IPS-18a (cell line): ENCODE measurements around the gene SEMA3A.

ENCODE experiments used
- H3K27ac ChIP-seq: one replicate; pipeline ENCODE4 v1.5.1; 2013; ENCODE audit warnings: low read length
- H3K27me3 ChIP-seq: one replicate; pipeline ENCODE4 v1.6.1; 2013; ENCODE audit warnings: mild to moderate bottlenecking, low read length; ENCODE audit not compliant: control insufficient read depth, insufficient read depth
- H3K36me3 ChIP-seq: one replicate; pipeline ENCODE4 v1.6.1; 2013; ENCODE audit warnings: low read depth, low read length; ENCODE audit not compliant: control insufficient read depth
- H3K4me1 ChIP-seq: one replicate; pipeline ENCODE4 v1.6.1; 2013; ENCODE audit warnings: low read depth, low read length; ENCODE audit not compliant: control insufficient read depth
- H3K4me3 ChIP-seq: one replicate; pipeline ENCODE4 v1.5.1; 2013; ENCODE audit warnings: low read length
- H3K9ac ChIP-seq: one replicate; pipeline ENCODE4 v1.6.1; 2013; ENCODE audit warnings: mild to moderate bottlenecking, low read length, moderate library complexity
- H3K9me3 ChIP-seq: one replicate; pipeline ENCODE4 v1.6.1; 2013; ENCODE audit warnings: low read depth, low read length; ENCODE audit not compliant: control insufficient read depth

Gene SEMA3A

GRCh38 chr7:84195295-84196060 is 889 bp upstream of the SEMA3A start:
- Histone ChIP-seq H3K27ac (no peak overlapping the region), H3K4me3 (peak overlapping the region; percentile 96)

GRCh38 chr7:84193747-84194146 is 842 bp downstream of the SEMA3A start:
- H3K9ac ChIP-seq, result peak overlapping the region; percentile 74
- no peaks in the 10 kb centered on the region for H3K9me3 ChIP-seq
- no peaks in the 10 kb centered on the region for H3K36me3 ChIP-seq
- H3K4me3 ChIP-seq, result peak overlapping the region; percentile 96
- no peak overlapping the region for H3K27ac ChIP-seq
- peaks cover 54% of the 10 kb centered on the region for H3K4me1 ChIP-seq
- no peaks in the 10 kb centered on the region for H3K27me3 ChIP-seq

More at GRCh38 chr7:84195295-84196060, 889 bp upstream of the SEMA3A start:
- no peaks in the 10 kb centered on the region for H3K27me3 ChIP-seq
- H3K9me3 ChIP-seq, result no peaks in the 10 kb centered on the region
- no peaks in the 10 kb centered on the region for H3K36me3 ChIP-seq
- H3K9ac ChIP-seq, result peak overlapping the region; percentile 74
- H3K4me1 ChIP-seq, result peaks cover 57% of the 10 kb centered on the region

GRCh38 chr7:84191842-84192241 is 2.7 kb downstream of the SEMA3A start:
- H3K27ac ChIP-seq, result no peak overlapping the region
- peak overlapping the region; percentile 74 for H3K9ac ChIP-seq
- no peaks in the 10 kb centered on the region for H3K36me3 ChIP-seq
- no peaks in the 10 kb centered on the region for H3K9me3 ChIP-seq
- H3K4me3 ChIP-seq, result peak overlapping the region; percentile 96
- peaks cover 60% of the 10 kb centered on the region for H3K4me1 ChIP-seq
- H3K27me3 ChIP-seq, result no peaks in the 10 kb centered on the region

GRCh38 chr7:84191261-84191660 is 3.3 kb downstream of the SEMA3A start:
- no peak overlapping the region for H3K9ac ChIP-seq
- no peak overlapping the region for H3K27ac ChIP-seq
- no peaks in the 10 kb centered on the region for H3K9me3 ChIP-seq
- peaks cover 54% of the 10 kb centered on the region for H3K4me1 ChIP-seq
- H3K4me3 ChIP-seq, result peak overlapping the region; percentile 96
- H3K36me3 ChIP-seq, result no peaks in the 10 kb centered on the region
- no peaks in the 10 kb centered on the region for H3K27me3 ChIP-seq

GRCh38 chr7:84190016-84190705 is 4.4 kb downstream of the SEMA3A start:
- H3K9me3 ChIP-seq, result no peaks in the 10 kb centered on the region
- H3K9ac ChIP-seq, result no peak overlapping the region
- peak overlapping the region; percentile 21 for H3K27ac ChIP-seq
- H3K4me3 ChIP-seq, result peak overlapping the region; percentile 31
- no peaks in the 10 kb centered on the region for H3K36me3 ChIP-seq
- no peaks in the 10 kb centered on the region for H3K27me3 ChIP-seq
- peaks cover 43% of the 10 kb centered on the region for H3K4me1 ChIP-seq

GRCh38 chr7:84188786-84189405 is 5.7 kb downstream of the SEMA3A start:
- Histone ChIP-seq H3K36me3 (no peaks in the 10 kb centered on the region), H3K9me3 (no peaks in the 10 kb centered on the region), H3K4me3 (no peak overlapping the region), H3K27me3 (no peaks in the 10 kb centered on the region), H3K9ac (no peak overlapping the region), H3K4me1 (peaks cover 41% of the 10 kb centered on the region), H3K27ac (no peak overlapping the region)

GRCh38 chr7:84187813-84188510 is 6.6 kb downstream of the SEMA3A start:
- Histone ChIP-seq H3K27me3 (no peaks in the 10 kb centered on the region), H3K9ac (no peak overlapping the region), H3K4me3 (no peak overlapping the region), H3K9me3 (no peaks in the 10 kb centered on the region), H3K36me3 (no peaks in the 10 kb centered on the region), H3K27ac (no peak overlapping the region), H3K4me1 (peaks cover 41% of the 10 kb centered on the region)

GRCh38 chr7:84187087-84187805 is 7.3 kb downstream of the SEMA3A start:
- H3K27me3 ChIP-seq, result no peaks in the 10 kb centered on the region
- no peak overlapping the region for H3K27ac ChIP-seq

GRCh38 chr7:84183741-84184140 is 10.8 kb downstream of the SEMA3A start:
- no peak overlapping the region for H3K27ac ChIP-seq
- no peaks in the 10 kb centered on the region for H3K36me3 ChIP-seq
- H3K9ac ChIP-seq, result no peak overlapping the region
- H3K9me3 ChIP-seq, result no peaks in the 10 kb centered on the region
- H3K27me3 ChIP-seq, result no peaks in the 10 kb centered on the region
- H3K4me3 ChIP-seq, result no peak overlapping the region
- H3K4me1 ChIP-seq, result peaks cover 10% of the 10 kb centered on the region

More at GRCh38 chr7:84187087-84187805, 7.3 kb downstream of the SEMA3A start:
- Histone ChIP-seq H3K4me3 (no peak overlapping the region), H3K36me3 (no peaks in the 10 kb centered on the region), H3K9ac (no peak overlapping the region), H3K4me1 (peaks cover 39% of the 10 kb centered on the region), H3K9me3 (no peaks in the 10 kb centered on the region)

GRCh38 chr7:84182301-84182700 is 12.3 kb downstream of the SEMA3A start:
- H3K4me3 ChIP-seq, result no peak overlapping the region
- no peak overlapping the region for H3K27ac ChIP-seq
- H3K4me1 ChIP-seq, result no peaks in the 10 kb centered on the region
- no peaks in the 10 kb centered on the region for H3K9me3 ChIP-seq
- H3K27me3 ChIP-seq, result no peaks in the 10 kb centered on the region
- H3K36me3 ChIP-seq, result no peaks in the 10 kb centered on the region
- H3K9ac ChIP-seq, result no peak overlapping the region

GRCh38 chr7:84181628-84182027 is 13.0 kb downstream of the SEMA3A start:
- Histone ChIP-seq H3K4me3 (no peak overlapping the region), H3K27ac (no peak overlapping the region), H3K9ac (no peak overlapping the region), H3K4me1 (no peaks in the 10 kb centered on the region), H3K36me3 (no peaks in the 10 kb centered on the region), H3K27me3 (no peaks in the 10 kb centered on the region), H3K9me3 (no peaks in the 10 kb centered on the region)
